Measurements from ENCODE around the gene HGF. TPM values are rescaled to one million over a fixed set of nuclear protein-coding genes. Genes with fewer than 3 reads are reported as not detected.
"Not testable (repeated sequence)": the region's sequence is repeated elsewhere in the genome, so short reads cannot be mapped to it uniquely, and the experiment has no call there.

Gene HGF
- total and polyA plus RNA-seq, 2 donors, result 1.2 TPM

DNA sequence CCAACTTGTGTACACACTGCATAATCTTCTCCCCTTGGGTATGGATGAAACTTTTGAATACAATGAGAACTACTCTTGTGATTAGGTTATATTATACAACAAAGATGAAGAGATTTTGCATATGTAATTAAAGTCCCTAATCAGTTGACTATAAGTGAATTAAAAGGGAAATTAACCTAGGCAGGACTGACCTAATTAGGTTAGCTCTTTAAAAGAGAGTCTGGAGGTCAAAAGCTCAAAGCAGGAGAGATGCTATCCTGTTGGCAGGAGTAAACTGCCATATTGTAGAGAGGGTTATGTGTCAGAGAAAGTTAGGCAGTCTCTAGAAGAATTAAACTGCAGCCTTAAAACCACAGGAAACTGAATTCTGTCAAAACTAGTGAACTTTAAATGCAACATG, 29.4 kb downstream of the HGF start:
- Histone ChIP-seq H3K27me3 (ENCODE audit: control insufficient read depth in 2 of 2, insufficient read depth in 1 of 2, low read length in 1 of 2) (no peaks in the 10 kb centered on the region), H3K4me3 (ENCODE audit: low read length in 2 of 2) (no peak overlapping the region), H3K27ac (ENCODE audit: low read depth in 1 of 2, low read length in 1 of 2) (no peak overlapping the region), H3K36me3 (ENCODE audit: control insufficient read depth in 2 of 2, insufficient read depth in 2 of 2, low read length in 1 of 2) (no peaks in the 10 kb centered on the region), H3K9me3 (ENCODE audit: control insufficient read depth in 2 of 2, insufficient read depth in 1 of 2, low read length in 1 of 2) (no peaks in the 10 kb centered on the region), H3K4me1 (ENCODE audit: control insufficient read depth in 2 of 2, insufficient read depth in 2 of 2, low read length in 2 of 2) (no peaks in the 10 kb centered on the region)
- no peak for DNase-seq (ENCODE audit: low read depth in 6 of 9, low spot score in 9 of 9)

DNA sequence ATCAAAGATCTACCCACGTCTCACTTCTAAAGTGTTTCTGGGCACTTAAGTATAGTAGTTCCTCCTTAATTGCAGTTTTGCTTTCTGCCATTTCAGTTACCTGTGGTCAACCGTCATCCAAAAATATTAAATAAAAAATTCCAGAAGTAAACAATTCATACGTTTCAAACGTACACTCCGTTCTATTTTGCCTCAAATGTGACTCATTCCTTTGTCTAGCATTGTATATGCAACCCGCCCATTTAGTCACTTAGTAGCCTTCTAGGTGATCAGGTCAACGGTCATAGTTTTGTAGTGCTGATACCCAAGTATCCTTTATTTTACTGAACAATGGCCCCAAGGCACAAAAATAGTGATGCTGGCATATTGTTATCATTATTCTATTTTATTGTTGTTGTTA, 33.8 kb downstream of the HGF start:
- H3K36me3 ChIP-seq (ENCODE audit: control insufficient read depth in 2 of 2, insufficient read depth in 2 of 2, low read length in 1 of 2), result no peaks in the 10 kb centered on the region
- H3K27me3 ChIP-seq (ENCODE audit: control insufficient read depth in 2 of 2, insufficient read depth in 1 of 2, low read length in 1 of 2), result no peaks in the 10 kb centered on the region
- WGBS, result 93% methylated on average over 7 of the region's 7 CpGs
- DNase-seq (ENCODE audit: low read depth in 6 of 9, low spot score in 9 of 9), result no peak
- no peak overlapping the region for H3K27ac ChIP-seq (ENCODE audit: low read depth in 1 of 2, low read length in 1 of 2)
- no peaks in the 10 kb centered on the region for H3K4me1 ChIP-seq (ENCODE audit: control insufficient read depth in 2 of 2, insufficient read depth in 2 of 2, low read length in 2 of 2)
- no peak overlapping the region for H3K4me3 ChIP-seq (ENCODE audit: low read length in 2 of 2)
- H3K9me3 ChIP-seq (ENCODE audit: control insufficient read depth in 2 of 2, insufficient read depth in 1 of 2, low read length in 1 of 2), result no peaks in the 10 kb centered on the region

DNA sequence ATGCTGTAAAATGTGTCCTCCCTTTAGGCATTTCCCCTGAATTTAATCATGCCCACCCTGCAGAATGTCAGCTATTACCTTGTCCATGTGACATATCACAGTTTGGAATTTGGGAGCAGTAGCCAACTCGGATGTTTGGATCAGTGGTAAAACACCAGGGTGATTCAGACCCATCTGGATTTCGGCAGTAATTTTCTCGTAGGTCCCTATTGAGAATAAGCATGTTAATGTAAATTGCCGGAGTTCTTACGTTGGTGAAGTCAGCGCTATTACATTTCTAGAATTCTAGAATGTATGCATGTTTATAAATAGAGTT, 44.1 kb downstream of the HGF start:
- no peak overlapping the region for H3K4me3 ChIP-seq (ENCODE audit: low read length in 2 of 2)
- no peak for DNase-seq (ENCODE audit: low read depth in 6 of 9, low spot score in 9 of 9)
- H3K4me1 ChIP-seq (ENCODE audit: control insufficient read depth in 2 of 2, insufficient read depth in 2 of 2, low read length in 2 of 2), result no peaks in the 10 kb centered on the region
- H3K36me3 ChIP-seq (ENCODE audit: control insufficient read depth in 2 of 2, insufficient read depth in 2 of 2, low read length in 1 of 2), result no peaks in the 10 kb centered on the region
- H3K9me3 ChIP-seq (ENCODE audit: control insufficient read depth in 2 of 2, insufficient read depth in 1 of 2, low read length in 1 of 2), result no peaks in the 10 kb centered on the region
- H3K27me3 ChIP-seq (ENCODE audit: control insufficient read depth in 2 of 2, insufficient read depth in 1 of 2, low read length in 1 of 2), result no peaks in the 10 kb centered on the region
- 98% methylated on average over 6 of the region's 6 CpGs for WGBS
- H3K27ac ChIP-seq (ENCODE audit: low read depth in 1 of 2, low read length in 1 of 2), result no peak overlapping the region

DNA sequence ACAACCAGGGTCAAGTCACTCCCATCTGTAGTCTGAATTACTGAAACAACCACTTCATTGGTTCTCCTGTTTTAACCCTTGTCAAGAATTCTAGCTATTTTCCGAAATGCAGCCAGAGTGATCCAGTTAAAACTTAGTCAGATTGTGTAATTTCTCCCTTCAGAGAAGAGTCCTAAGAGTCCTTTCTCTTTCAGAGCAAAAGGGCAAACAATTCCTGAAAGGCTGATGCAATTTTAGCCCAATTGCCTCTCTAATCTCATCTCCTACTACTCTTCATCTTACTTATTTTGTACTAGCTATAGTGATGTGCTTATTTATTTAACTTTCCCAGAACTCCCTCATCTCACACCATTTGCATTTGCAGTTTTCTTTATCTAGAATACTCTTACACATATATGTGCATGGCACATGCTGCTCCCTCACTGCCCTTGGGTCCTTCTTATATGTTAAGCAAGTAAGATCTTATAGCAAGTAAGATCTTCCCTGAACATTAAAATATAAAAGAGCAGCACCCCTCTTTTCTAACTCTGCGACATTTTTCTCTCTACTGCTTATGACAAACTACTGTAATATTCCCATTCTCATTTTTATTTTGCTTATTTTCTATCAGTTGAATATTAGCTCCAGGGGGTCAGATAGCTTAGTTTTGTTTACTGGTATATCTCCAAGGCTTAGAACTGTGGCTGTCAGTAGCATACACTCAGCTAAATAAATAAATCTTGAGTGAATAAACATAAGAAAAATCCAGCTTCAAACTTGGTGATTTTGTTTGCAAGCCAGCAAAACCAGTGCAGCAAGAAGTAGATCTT, 44.6 kb downstream of the HGF start:
- Histone ChIP-seq H3K27me3 (ENCODE audit: control insufficient read depth in 2 of 2, insufficient read depth in 1 of 2, low read length in 1 of 2) (no peaks in the 10 kb centered on the region), H3K4me3 (ENCODE audit: low read length in 2 of 2) (no peak overlapping the region), H3K27ac (ENCODE audit: low read depth in 1 of 2, low read length in 1 of 2) (no peak overlapping the region), H3K36me3 (ENCODE audit: control insufficient read depth in 2 of 2, insufficient read depth in 2 of 2, low read length in 1 of 2) (no peaks in the 10 kb centered on the region), H3K9me3 (ENCODE audit: control insufficient read depth in 2 of 2, insufficient read depth in 1 of 2, low read length in 1 of 2) (no peaks in the 10 kb centered on the region), H3K4me1 (ENCODE audit: control insufficient read depth in 2 of 2, insufficient read depth in 2 of 2, low read length in 2 of 2) (no peaks in the 10 kb centered on the region)
- DNase-seq (ENCODE audit: low read depth in 6 of 9, low spot score in 9 of 9), result no peak
- WGBS, result 99% methylated on average over 2 of the region's 2 CpGs

DNA sequence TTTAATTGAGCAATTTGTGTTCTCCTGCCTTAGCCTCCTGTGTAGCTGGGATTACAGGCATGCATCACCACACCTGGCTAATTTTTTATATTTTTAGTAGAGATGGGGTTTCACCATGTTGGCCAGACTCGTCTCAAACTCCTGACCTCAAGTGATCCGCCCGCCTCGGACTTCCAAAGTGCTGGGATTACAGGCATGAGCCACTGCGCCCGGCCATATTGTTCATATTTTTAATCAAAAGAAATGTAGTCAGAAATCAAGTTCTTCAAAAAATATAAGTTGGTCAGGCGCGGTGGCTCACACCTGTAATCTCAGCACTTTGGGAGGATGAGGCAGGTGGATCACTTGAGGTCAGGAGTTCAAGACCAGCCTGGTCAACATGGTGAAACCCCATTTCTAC, 47.6 kb downstream of the HGF start:
- H3K36me3 ChIP-seq (ENCODE audit: control insufficient read depth in 2 of 2, insufficient read depth in 2 of 2, low read length in 1 of 2); H3K9me3 ChIP-seq (ENCODE audit: control insufficient read depth in 2 of 2, insufficient read depth in 1 of 2, low read length in 1 of 2); H3K4me1 ChIP-seq (ENCODE audit: control insufficient read depth in 2 of 2, insufficient read depth in 2 of 2, low read length in 2 of 2); H3K27me3 ChIP-seq (ENCODE audit: control insufficient read depth in 2 of 2, insufficient read depth in 1 of 2, low read length in 1 of 2); H3K4me3 ChIP-seq (ENCODE audit: low read length in 2 of 2); H3K27ac ChIP-seq (ENCODE audit: low read depth in 1 of 2, low read length in 1 of 2); DNase-seq (ENCODE audit: low read depth in 6 of 9, low spot score in 9 of 9): not testable (repeated sequence)
- 98% methylated on average over 8 of the region's 8 CpGs for WGBS

DNA sequence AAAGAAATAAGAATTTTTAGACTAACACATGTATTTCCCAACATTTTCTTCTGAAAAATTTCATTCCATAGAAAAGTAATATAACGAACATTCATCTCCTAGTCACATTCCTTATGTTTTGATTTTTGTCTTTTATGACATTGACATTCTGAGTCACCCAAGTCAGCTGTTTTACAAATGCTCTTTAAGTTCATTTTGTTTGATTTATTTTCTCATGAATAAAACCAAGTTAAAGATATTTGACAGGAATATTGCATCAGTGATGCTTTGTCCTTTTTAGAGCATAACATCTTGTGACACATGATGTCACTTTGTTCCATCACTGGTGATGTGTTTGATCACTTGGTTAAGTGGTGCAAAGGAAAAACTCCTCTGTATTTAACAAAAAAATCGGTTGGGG, 48.4 kb downstream of the HGF start:
- H3K27me3 ChIP-seq (ENCODE audit: control insufficient read depth in 2 of 2, insufficient read depth in 1 of 2, low read length in 1 of 2), result no peaks in the 10 kb centered on the region
- no peak for DNase-seq (ENCODE audit: low read depth in 6 of 9, low spot score in 9 of 9)
- H3K9me3 ChIP-seq (ENCODE audit: control insufficient read depth in 2 of 2, insufficient read depth in 1 of 2, low read length in 1 of 2), result no peaks in the 10 kb centered on the region
- WGBS, result 94% methylated on average over 2 of the region's 2 CpGs
- no peaks in the 10 kb centered on the region for H3K4me1 ChIP-seq (ENCODE audit: control insufficient read depth in 2 of 2, insufficient read depth in 2 of 2, low read length in 2 of 2)
- no peaks in the 10 kb centered on the region for H3K36me3 ChIP-seq (ENCODE audit: control insufficient read depth in 2 of 2, insufficient read depth in 2 of 2, low read length in 1 of 2)
- no peak overlapping the region for H3K27ac ChIP-seq (ENCODE audit: low read depth in 1 of 2, low read length in 1 of 2)
- no peak overlapping the region for H3K4me3 ChIP-seq (ENCODE audit: low read length in 2 of 2)

DNA sequence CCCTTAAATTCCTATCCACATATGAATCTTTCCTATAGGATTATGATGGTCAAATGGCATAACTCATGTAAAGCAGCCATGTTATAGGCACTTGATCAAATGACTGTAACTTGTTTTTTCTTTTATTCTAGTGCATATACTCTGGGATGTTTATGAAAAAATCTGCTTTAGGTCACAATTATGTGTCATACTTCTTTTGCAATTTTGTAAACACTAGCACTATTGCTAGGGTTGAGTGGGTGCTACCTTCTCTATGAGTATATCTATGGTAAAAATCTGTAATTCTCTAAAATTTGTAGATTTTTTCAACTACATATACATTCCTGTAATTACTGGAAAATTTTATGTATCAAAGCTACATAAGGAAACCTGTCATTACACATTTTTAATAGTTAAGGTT, 50.0 kb downstream of the HGF start:
- Histone ChIP-seq H3K9me3 (ENCODE audit: control insufficient read depth in 2 of 2, insufficient read depth in 1 of 2, low read length in 1 of 2) (no peaks in the 10 kb centered on the region), H3K27ac (ENCODE audit: low read depth in 1 of 2, low read length in 1 of 2) (no peak overlapping the region), H3K36me3 (ENCODE audit: control insufficient read depth in 2 of 2, insufficient read depth in 2 of 2, low read length in 1 of 2) (no peaks in the 10 kb centered on the region), H3K4me3 (ENCODE audit: low read length in 2 of 2) (no peak overlapping the region), H3K27me3 (ENCODE audit: control insufficient read depth in 2 of 2, insufficient read depth in 1 of 2, low read length in 1 of 2) (no peaks in the 10 kb centered on the region), H3K4me1 (ENCODE audit: control insufficient read depth in 2 of 2, insufficient read depth in 2 of 2, low read length in 2 of 2) (no peaks in the 10 kb centered on the region)
- DNase-seq (ENCODE audit: low read depth in 6 of 9, low spot score in 9 of 9), result no peak

DNA sequence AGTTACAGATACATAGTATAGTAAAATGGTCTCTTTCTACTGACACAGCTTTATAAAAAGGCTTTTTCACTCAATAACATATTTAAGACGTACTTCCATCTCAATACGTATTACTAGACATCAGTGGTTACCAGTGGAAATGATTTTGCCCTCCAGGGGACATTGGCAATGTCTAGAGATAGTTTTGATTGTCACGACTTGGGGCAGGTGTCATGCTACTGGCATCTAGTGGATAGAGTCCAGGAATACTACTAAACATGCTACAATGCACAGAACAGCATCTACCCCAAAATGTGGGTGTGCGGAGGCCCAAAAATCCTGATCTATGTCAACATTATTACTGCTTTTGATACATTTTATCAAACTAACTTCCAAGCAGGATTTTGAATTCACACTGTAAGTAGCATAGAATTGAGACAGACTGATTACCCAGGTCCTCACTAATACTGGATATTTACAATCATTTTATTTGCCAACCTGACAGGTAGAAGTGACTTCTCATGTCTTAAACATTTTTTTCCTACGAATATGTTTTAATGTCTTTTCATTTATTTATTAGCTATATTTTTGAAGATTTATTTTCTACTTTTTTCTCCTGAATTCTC, 53.8 kb downstream of the HGF start:
- no peak for DNase-seq (ENCODE audit: low read depth in 6 of 9, low spot score in 9 of 9)
- WGBS, result 94% methylated on average over 5 of the region's 5 CpGs

DNA sequence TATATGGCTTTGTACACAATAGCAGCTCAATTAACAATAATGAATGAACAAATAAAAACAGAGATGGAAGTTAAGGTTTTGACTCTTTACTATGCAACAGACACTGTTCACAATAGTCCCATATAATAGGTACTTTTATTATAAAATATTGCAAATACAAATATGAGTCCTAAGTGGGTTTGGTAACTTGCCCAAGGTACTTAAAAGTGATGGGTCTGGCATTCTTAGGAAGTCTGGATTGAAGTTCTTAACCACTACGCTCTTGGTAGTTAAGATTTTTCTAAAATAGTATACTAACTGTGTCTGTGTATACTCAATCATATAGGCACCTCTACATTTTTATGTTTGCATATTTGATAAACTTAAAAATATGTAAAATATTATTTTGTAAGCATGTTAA, 55.5 kb downstream of the HGF start:
- 97% methylated on average over 1 of the region's 1 CpG for WGBS

More for the DNA sequence above, 53.8 kb downstream of the HGF start:
- H3K4me1 ChIP-seq (ENCODE audit: control insufficient read depth in 2 of 2, insufficient read depth in 2 of 2, low read length in 2 of 2), result no peaks in the 10 kb centered on the region
- H3K27ac ChIP-seq (ENCODE audit: low read depth in 1 of 2, low read length in 1 of 2), result no peak overlapping the region
- no peaks in the 10 kb centered on the region for H3K9me3 ChIP-seq (ENCODE audit: control insufficient read depth in 2 of 2, insufficient read depth in 1 of 2, low read length in 1 of 2)
- no peak overlapping the region for H3K4me3 ChIP-seq (ENCODE audit: low read length in 2 of 2)
- H3K27me3 ChIP-seq (ENCODE audit: control insufficient read depth in 2 of 2, insufficient read depth in 1 of 2, low read length in 1 of 2), result no peaks in the 10 kb centered on the region
- no peaks in the 10 kb centered on the region for H3K36me3 ChIP-seq (ENCODE audit: control insufficient read depth in 2 of 2, insufficient read depth in 2 of 2, low read length in 1 of 2)

More for the DNA sequence above, 55.5 kb downstream of the HGF start:
- no peaks in the 10 kb centered on the region for H3K27me3 ChIP-seq (ENCODE audit: control insufficient read depth in 2 of 2, insufficient read depth in 1 of 2, low read length in 1 of 2)
- H3K4me3 ChIP-seq (ENCODE audit: low read length in 2 of 2), result no peak overlapping the region
- no peaks in the 10 kb centered on the region for H3K36me3 ChIP-seq (ENCODE audit: control insufficient read depth in 2 of 2, insufficient read depth in 2 of 2, low read length in 1 of 2)
- DNase-seq (ENCODE audit: low read depth in 6 of 9, low spot score in 9 of 9), result no peak
- H3K27ac ChIP-seq (ENCODE audit: low read depth in 1 of 2, low read length in 1 of 2), result no peak overlapping the region
- no peaks in the 10 kb centered on the region for H3K4me1 ChIP-seq (ENCODE audit: control insufficient read depth in 2 of 2, insufficient read depth in 2 of 2, low read length in 2 of 2)
- H3K9me3 ChIP-seq (ENCODE audit: control insufficient read depth in 2 of 2, insufficient read depth in 1 of 2, low read length in 1 of 2), result no peaks in the 10 kb centered on the region
